Progenitor cell of endocrine pancreas (in vitro differentiated cells): ENCODE data around the gene TM7SF2. TPM values are rescaled to one million over a fixed set of nuclear protein-coding genes. Genes with fewer than 3 reads are reported as not detected.

Source experiments
- DNase-seq: peaks from one replicate; pipeline ENCODE4 v3.0.0; 2021; ENCODE audit warnings: low spot score; ENCODE audit not compliant: unreplicated experiment
- H3K27ac Mint-ChIP-seq: 2 replicates; pipeline ENCODE4 v1.8.0; 2021; ENCODE audit warnings: mild to moderate bottlenecking, moderate library complexity, mixed read lengths
- H3K27me3 Mint-ChIP-seq: 2 replicates; pipeline ENCODE4 v1.8.0; 2021; ENCODE audit warnings: mixed read lengths
- H3K36me3 Mint-ChIP-seq: 2 replicates; pipeline ENCODE4 v1.8.0; 2022; ENCODE audit warnings: mixed read lengths; ENCODE audit not compliant: insufficient read depth
- H3K4me1 Mint-ChIP-seq: 2 replicates; pipeline ENCODE4 v1.8.0; 2021; ENCODE audit warnings: low read depth, mixed read lengths
- H3K4me3 Mint-ChIP-seq: 2 replicates; pipeline ENCODE4 v1.8.0; 2021; ENCODE audit warnings: low read depth, mild to moderate bottlenecking, moderate library complexity, mixed read lengths
- H3K9me3 Mint-ChIP-seq: 2 replicates; pipeline ENCODE4 v1.8.0; 2021; ENCODE audit warnings: low read depth, mixed read lengths
- total RNA-seq: library from RNA; stranded (reverse); gene quantifications from 2 replicates; pipeline ENCODE4 v1.2.1, GENCODE V29; 2021
- TF ChIP-seq, protein P1 (sequence below): fragments of 200-600 bp; sonication (generic); IDR thresholded peaks from one replicate; pipeline ENCODE4 v1.5.0; 2021; ENCODE audit warnings: antibody characterized with exemption, mild to moderate bottlenecking; ENCODE audit not compliant: unreplicated experiment

The TM7SF2 gene
- total RNA-seq, 1 donor from 2014 or later = 124 TPM

DNA sequence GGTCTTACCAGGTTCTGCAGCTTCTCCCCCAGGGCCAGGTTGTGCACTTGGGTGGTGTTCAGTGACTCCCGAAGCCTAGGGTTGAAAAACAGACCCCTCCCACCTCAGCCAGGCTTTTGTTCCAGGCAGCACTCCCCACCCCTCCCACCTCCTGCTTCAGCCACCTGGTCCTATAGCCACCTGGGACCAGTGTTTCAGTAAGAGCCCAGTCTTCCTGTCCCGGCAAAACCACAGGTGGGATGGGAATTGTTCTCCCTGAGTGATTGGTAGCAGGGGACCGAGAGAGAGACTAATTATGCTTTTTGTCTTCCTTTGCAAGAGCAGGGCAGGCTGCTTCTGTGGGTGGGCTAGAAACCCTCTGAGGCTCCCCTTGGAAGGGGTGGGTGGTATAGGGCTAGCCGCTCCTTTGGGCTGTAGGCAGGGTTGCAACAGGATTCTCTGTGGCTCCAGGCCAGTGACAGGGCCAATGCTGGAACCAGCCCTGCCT, 44.8 kb upstream of the TM7SF2 start:
- no peaks in the 10 kb centered on the region for H3K36me3 Mint-ChIP-seq
- no peak overlapping the region for H3K27ac Mint-ChIP-seq
- H3K9me3 Mint-ChIP-seq = no peaks in the 10 kb centered on the region
- no peak for DNase-seq
- TF ChIP-seq, protein P1, sequence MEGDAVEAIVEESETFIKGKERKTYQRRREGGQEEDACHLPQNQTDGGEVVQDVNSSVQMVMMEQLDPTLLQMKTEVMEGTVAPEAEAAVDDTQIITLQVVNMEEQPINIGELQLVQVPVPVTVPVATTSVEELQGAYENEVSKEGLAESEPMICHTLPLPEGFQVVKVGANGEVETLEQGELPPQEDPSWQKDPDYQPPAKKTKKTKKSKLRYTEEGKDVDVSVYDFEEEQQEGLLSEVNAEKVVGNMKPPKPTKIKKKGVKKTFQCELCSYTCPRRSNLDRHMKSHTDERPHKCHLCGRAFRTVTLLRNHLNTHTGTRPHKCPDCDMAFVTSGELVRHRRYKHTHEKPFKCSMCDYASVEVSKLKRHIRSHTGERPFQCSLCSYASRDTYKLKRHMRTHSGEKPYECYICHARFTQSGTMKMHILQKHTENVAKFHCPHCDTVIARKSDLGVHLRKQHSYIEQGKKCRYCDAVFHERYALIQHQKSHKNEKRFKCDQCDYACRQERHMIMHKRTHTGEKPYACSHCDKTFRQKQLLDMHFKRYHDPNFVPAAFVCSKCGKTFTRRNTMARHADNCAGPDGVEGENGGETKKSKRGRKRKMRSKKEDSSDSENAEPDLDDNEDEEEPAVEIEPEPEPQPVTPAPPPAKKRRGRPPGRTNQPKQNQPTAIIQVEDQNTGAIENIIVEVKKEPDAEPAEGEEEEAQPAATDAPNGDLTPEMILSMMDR = no peak
- H3K4me3 Mint-ChIP-seq = no peak overlapping the region
- H3K4me1 Mint-ChIP-seq = no peaks in the 10 kb centered on the region
- no peaks in the 10 kb centered on the region for H3K27me3 Mint-ChIP-seq

- Mint-ChIP-seq H3K36me3 (no peaks in the 10 kb centered on the region), H3K4me1 (no peaks in the 10 kb centered on the region), H3K4me3 (no peak overlapping the region), H3K27ac (no peak overlapping the region), H3K27me3 (no peaks in the 10 kb centered on the region), H3K9me3 (no peaks in the 10 kb centered on the region)
- TF ChIP-seq, protein P1 = no peak
- no peak for DNase-seq
Observed at GRCh38 chr11:65067446-65067845, 44.2 kb upstream of the TM7SF2 start.

DNA sequence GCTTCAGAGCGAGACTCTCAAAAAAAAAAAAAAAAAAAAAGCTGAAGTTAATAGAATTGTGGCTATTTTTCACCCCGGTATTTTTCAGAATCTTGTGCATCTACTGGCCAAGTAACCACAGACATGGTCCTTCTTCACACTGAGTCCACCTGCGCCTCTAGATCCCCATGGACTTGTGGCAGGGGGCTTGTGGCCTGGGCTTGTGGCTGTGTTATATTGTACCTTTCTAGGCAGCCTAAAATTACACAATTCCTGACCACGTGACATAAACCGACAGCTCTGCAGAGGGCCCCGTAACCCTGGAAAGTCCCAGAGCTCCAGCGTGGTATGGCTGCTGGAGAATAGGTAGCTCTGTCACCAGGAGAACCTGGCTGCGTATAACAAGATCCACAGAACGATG, 42.5 kb upstream of the TM7SF2 start:
- no peaks in the 10 kb centered on the region for H3K27me3 Mint-ChIP-seq
- no peaks in the 10 kb centered on the region for H3K9me3 Mint-ChIP-seq
- DNase-seq = no peak
- TF ChIP-seq, protein P1 = no peak
- no peak overlapping the region for H3K4me3 Mint-ChIP-seq
- no peaks in the 10 kb centered on the region for H3K36me3 Mint-ChIP-seq
- H3K27ac Mint-ChIP-seq = no peak overlapping the region
- no peaks in the 10 kb centered on the region for H3K4me1 Mint-ChIP-seq

GRCh38 chr11:65071907-65072630, 39.6 kb upstream of the TM7SF2 start:
- Mint-ChIP-seq H3K27ac (no peak overlapping the region), H3K4me3 (no peak overlapping the region)

GRCh38 chr11:65072631-65072966, 39.1 kb upstream of the TM7SF2 start:
- H3K27ac Mint-ChIP-seq = no peak overlapping the region
- TF ChIP-seq, protein P1 = no peak
- H3K4me3 Mint-ChIP-seq = no peak overlapping the region
- no peaks in the 10 kb centered on the region for H3K9me3 Mint-ChIP-seq
- no peaks in the 10 kb centered on the region for H3K36me3 Mint-ChIP-seq
- H3K27me3 Mint-ChIP-seq = no peaks in the 10 kb centered on the region
- no peaks in the 10 kb centered on the region for H3K4me1 Mint-ChIP-seq
- no peak for DNase-seq

More at GRCh38 chr11:65071907-65072630, 39.6 kb upstream of the TM7SF2 start:
- Mint-ChIP-seq H3K36me3 (no peaks in the 10 kb centered on the region), H3K9me3 (no peaks in the 10 kb centered on the region), H3K27me3 (no peaks in the 10 kb centered on the region), H3K4me1 (no peaks in the 10 kb centered on the region)
- DNase-seq = no peak
- TF ChIP-seq, protein P1 = no peak
